Activated CD4-positive, alpha-beta T cell treated with anti-CD3 and anti-CD28 coated beads, Interleukin-2, amount 50 U/mL, for 1 hour (primary cell): ENCODE results near the gene CNTNAP5.

Experiments used
- DNase-seq: peaks from one replicate; pipeline ENCODE4 v3.0.0-alpha.2; 2020

The CNTNAP5 gene

GRCh38 chr2:124485659-124486058, 460.6 kb downstream of the CNTNAP5 start:
- no peak for DNase-seq

DNA sequence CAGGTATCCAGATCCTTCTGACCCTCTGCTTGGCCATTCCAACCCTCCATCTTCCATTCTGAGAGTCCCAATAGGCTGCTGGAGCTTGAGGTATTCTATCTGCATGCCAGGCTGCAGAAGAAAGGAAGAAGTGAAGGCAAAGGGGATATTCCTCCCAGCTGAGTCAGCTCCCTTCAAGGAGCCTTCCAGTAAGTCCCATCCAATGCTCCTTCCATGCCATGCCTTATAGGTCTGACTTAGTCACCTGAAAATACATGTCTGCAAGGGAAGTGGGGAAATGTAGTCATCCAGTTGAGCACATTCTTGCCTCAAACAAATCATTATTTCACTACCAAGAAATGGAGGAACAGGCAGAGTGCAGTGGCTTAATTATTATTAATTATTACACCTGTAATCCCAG, 464.6 kb downstream of the CNTNAP5 start:
- DNase-seq = no peak

- no peak for DNase-seq
Measured at GRCh38 chr2:124501575-124502152, 476.6 kb downstream of the CNTNAP5 start.

GRCh38 chr2:124514236-124514635, 489.1 kb downstream of the CNTNAP5 start:
- no peak for DNase-seq

DNA sequence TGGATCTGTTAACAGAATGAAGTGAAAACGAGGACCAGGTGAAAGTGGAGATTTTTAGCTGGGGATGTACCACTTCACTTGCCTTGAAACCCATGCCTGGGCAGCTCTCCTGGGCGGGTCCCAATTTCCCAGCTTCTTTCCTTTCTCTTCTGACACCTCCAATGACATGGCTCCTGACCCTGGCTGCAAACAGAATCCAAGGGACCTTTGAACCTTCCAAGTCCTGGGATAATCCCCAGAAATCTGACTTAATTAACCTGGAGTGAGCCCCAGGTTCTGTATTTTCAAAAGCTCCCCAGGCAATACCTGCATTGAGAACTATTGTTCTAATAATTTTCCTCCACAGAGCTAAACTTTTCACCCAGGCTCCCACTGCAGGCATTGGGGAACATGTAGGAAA, 495.9 kb downstream of the CNTNAP5 start:
- no peak for DNase-seq

DNA sequence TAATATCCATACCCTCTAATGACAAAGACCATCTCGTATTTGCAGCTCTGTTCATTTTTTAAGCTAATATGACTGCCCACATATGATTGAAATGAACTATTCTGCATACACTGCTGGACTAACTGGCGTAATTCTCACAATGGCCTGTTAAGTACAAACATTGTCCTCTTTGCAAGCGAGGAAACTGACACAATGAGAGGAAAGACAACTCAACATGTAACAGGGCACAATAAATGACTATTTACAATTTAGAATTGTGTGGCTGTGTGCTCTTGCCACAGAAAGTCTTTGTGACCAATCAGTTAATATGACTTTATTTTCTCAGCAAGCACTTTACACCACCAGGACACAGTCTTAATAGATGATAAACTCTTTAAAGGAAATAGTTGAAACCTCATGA, 498.0 kb downstream of the CNTNAP5 start:
- no peak for DNase-seq

DNA sequence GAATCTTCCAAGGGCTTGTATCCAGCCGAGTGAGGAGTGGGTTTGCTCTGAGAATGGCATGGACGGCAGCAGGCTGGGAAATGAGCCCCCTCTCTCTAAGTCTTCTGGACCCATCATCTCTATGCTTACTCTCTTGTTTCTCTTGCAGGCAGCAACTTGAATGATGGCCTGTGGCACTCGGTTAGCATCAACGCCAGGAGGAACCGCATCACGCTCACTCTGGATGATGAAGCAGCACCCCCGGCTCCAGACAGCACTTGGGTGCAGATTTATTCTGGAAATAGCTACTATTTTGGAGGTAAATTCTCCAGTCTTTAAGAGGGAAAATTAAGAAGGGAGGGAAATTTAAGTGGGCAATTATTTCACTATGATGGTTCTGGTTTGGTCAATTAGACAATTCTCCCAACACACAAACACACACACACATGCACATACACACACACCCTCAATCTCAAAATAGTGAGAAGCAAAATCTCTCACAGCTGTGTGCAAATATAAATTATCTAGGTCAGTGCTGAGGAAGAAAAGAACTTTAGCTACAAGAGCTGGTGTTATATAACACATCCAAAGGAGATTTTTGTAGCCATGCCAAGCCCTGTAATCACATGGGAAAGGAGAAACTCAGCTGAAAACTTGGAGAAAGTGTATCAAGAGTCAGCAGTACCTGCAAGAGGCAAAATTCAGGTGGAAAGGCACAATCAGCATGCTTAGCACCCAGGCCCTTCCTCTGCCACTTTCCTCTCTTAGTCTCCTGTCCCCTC, 499.2 kb downstream of the CNTNAP5 start:
- no peak for DNase-seq

GRCh38 chr2:124526221-124526620, 501.1 kb downstream of the CNTNAP5 start:
- DNase-seq = no peak

- DNase-seq = no peak
Measured at GRCh38 chr2:124530203-124530602, 505.1 kb downstream of the CNTNAP5 start.

DNA sequence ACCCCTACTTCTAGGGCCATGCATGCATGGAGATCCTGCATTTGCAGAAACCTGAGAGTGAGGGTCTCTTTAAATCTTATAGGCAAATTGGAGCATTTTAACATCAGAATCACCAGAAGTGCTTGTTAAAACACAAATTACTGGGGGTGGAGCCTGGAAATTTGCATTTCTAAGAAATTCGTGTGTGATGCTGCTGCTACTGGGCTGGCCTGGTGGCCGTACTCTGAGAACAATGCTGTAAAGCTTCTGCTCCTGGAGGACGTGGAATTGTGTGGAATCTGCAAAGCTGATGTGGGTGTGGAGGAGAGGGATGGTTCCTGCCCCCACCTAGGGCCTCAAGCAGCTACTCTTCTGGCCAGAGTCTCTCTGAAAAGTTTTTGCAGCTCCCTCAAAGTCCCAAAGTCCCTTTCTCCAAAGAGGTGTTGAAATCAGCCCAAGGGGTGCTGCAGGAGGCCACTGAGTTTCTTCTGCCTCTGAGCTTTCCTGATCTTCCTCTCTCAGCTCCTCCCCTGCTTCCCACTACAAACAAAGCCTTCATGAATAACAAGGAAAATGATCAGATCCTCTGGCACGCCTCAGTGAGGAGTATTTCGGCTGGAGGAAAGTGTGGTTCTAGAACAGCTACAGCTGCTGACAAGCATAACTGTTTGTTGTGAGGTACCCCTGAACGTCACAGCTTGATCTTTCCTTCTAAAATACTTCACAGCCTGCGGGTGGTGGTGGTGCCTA, 508.3 kb downstream of the CNTNAP5 start:
- no peak for DNase-seq

- DNase-seq = no peak
Measured at GRCh38 chr2:124534028-124534427, 508.9 kb downstream of the CNTNAP5 start.

- no peak for DNase-seq
Measured at GRCh38 chr2:124535816-124536215, 510.7 kb downstream of the CNTNAP5 start.

- DNase-seq = no peak
Measured at GRCh38 chr2:124536591-124536990, 511.5 kb downstream of the CNTNAP5 start.

DNA sequence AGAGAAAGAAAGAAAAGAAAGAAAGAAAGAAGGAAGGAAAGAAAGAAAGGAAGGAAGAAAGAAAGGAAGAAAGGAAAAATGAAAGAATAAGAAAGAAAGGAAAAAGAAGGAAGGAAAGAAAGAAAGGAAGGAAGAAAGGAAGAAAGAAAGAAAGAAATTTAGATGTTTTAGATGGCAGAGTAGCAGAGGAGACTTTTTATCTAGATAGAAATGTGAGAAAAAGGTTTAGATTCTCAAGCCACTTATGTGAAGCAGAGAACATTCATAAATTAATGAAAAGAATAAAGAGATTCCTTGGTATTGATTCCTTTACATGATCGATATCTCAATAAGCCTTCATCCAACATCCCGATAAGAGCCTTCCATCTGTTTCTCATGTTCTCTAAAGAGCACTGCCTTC, 513.5 kb downstream of the CNTNAP5 start:
- DNase-seq = no peak

DNA sequence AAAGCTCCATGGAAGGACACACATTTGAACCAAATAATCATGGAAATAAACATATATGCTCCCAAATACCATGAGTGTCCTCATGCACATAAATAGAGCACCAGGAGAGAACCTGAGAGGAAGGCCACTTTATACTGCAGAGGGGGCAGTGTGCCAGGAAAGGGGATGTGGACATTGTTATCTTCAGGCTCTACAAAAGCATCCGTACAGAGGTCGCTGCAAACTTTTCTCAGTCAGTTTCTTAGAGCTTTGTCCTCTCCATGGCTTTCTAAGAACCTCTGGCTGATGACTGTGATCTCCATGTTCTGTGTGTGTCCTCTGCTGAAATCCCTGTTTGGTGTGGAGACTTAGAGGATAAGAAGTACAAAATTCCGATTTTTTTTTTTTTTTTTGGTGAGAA, 515.7 kb downstream of the CNTNAP5 start:
- DNase-seq = no peak

DNA sequence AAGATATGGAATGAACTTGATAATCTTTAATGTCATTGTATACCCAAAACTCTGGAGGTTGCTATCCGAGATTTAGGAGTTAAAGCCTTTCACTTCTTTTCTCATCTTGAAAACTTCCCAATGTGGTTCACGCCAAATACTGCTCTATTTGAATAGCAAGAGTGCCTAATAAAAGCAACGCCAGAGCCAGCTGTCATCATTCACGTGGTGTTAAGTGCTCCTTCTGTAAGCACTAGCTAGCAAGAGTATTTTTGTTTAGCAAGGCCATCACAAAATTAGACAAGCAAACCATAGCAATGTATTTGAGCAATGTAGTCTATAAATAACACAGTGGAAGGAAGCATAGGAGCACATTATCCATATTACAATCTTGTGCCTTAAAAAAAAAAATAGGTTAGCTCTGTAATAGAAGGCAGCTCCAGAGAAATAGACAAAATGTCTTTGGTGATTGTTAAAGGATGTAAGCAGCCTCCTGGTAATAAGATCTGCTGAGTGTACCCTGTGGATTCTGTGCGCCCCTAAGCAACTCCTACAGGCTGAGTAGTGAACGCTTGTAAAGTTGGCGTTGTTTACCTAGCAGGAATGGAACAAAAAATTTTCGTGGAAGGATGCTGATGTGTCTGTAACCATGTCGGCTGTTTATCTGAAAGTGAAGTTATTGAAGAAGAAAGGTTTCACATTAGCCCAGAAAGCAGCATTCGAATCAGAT, 518.0 kb downstream of the CNTNAP5 start:
- DNase-seq = no peak

DNA sequence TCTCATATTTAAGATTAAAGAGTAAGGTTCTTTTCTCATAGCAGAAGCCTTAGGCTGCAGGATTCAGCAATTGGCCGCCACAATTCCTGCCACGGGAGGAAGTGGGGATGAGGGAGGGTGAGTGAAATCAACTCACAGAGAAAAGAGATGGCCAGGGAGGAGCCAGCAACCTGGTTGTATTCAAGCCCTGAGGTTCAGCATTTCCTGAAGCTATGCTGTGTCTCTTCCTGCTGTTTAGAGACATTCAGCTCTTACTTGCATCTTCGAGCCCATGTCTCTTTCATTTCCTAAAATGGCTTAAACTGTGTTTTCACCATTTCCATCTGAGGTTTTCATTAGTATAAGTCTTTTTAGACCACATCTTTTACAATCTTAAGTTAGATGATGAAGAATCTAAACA, 522.6 kb downstream of the CNTNAP5 start:
- no peak for DNase-seq

DNA sequence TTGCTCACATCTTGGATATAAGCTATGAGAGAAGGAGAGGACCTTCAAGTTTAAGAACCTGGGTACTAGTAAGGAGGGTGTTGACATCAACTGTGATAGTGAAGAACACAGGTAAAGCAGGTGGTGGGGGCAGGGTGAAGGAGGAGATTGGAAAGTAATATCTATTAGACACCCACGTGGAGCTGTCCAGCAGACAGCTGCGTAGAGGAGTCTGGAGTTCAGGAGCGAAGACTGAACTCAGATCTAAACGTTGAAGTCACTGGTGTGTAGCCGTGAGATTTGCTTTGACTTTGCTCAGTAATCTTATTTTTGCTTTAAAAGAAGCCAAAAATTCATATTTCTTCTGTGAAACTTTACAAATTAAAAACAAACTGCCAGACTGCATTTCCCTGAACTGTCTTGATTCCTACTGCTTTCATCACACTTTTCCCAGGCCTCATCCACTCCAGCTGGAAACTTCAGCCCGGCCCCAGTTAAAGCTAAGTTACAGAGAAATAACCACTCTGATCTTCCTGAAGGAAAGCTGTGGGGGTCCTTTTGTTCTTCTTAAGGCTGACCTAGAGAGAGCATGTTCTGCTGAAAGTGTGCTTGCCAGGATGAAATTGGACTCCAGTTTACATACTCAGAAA, 533.3 kb downstream of the CNTNAP5 start:
- DNase-seq = no peak

DNA sequence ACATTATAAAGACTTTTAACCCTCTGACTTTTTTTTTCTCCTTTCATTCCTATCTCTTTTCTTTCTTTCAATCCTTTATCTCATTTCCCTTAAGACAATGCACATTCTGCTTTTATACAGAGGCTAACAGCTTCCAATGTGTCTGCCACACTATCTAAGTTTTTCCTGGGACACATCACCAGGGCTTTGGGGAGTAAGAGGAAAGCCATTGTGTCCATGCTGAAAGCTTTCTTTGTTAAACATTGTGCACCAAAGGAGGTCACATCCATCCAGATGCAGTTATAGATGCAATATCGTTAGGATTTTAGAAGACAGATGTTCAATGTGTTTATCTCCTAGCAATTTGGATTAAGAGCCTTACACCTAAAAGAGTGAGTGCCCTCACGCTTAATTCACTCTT, 534.1 kb downstream of the CNTNAP5 start:
- no peak for DNase-seq

- no peak for DNase-seq
Measured at GRCh38 chr2:124560592-124561112, 535.6 kb downstream of the CNTNAP5 start.

GRCh38 chr2:124561486-124561885, 536.4 kb downstream of the CNTNAP5 start:
- DNase-seq = no peak

- no peak for DNase-seq
Measured at GRCh38 chr2:124563426-124563825, 538.3 kb downstream of the CNTNAP5 start.

GRCh38 chr2:124566518-124566970, 541.5 kb downstream of the CNTNAP5 start:
- no peak for DNase-seq
